GM23338 (cell line): ENCODE data around the gene PCA3.

Experiments used
- CTCF ChIP-seq, 2 experiments: fragments of 200-600 bp in 1 of 2; sonication (generic) in 1 of 2; conservative IDR thresholded peaks; 2 replicates each; pipeline versions ENCODE4 v1.5.1 to v1.6.1; 2016 to 2017; ENCODE audit warnings: antibody characterized with exemption in 2 of 2, low read depth in 2 of 2, mild to moderate bottlenecking in 2 of 2, moderate library complexity in 1 of 2
- EZH2 ChIP-seq: fragments of 200-600 bp; sonication (generic); IDR thresholded peaks from one replicate; pipeline ENCODE4 v1.8.0; 2017; ENCODE audit warnings: antibody characterized with exemption, mild to moderate bottlenecking, low read depth; ENCODE audit not compliant: unreplicated experiment
- POLR2AphosphoS5 ChIP-seq: IDR thresholded peaks from 2 replicates; pipeline ENCODE4 v1.6.1; 2016; ENCODE audit warnings: antibody characterized with exemption, low read depth
- REST ChIP-seq: IDR thresholded peaks from one replicate; pipeline ENCODE4 v1.6.1; 2018; ENCODE audit warnings: antibody characterized with exemption; ENCODE audit not compliant: unreplicated experiment

- TF ChIP-seq EZH2, result no peak
- TF ChIP-seq POLR2AphosphoS5, result no peak
- no peak for TF ChIP-seq CTCF (conservative IDR thresholded peaks at IDR 0.05; ENCODE audit: low read depth in 2 of 2)
- TF ChIP-seq REST, result no peak
These were observed 19.9 kb upstream of the PCA3 start for GRCh38 chr9:76744336-76744735.
